Fibroblast of lung (primary cell): ENCODE data around the gene KMT2B.

Experiments
- CTCF ChIP-seq, 2 donors: IDR thresholded peaks in 1 of 2; conservative IDR thresholded peaks in 1 of 2; 1 replicate in 1 of 2; 2 replicates in 1 of 2; pipeline ENCODE4 v1.5.1; 2011 to 2012; ENCODE audit warnings: low read length in 2 of 2, control low read depth in 1 of 2, inconsistent platforms in 1 of 2, low read depth in 1 of 2, mild to moderate bottlenecking in 1 of 2
- EZH2 ChIP-seq: IDR thresholded peaks from 2 replicates; pipeline ENCODE4 v1.5.1; 2012; ENCODE audit warnings: low read length, control low read depth, mild to moderate bottlenecking; ENCODE audit errors: missing control alignments

GRCh38 chr19:35750167-35750566 is 32.4 kb downstream of the KMT2B start:
- no peak for TF ChIP-seq CTCF (conservative IDR thresholded peaks at IDR 0.05 in 1 of 2, IDR thresholded peaks at IDR 0.05 in 1 of 2; ENCODE audit: low read depth in 1 of 2, low read length in 2 of 2)
- no peak for TF ChIP-seq EZH2
